ENCODE data around the gene PDE2A.

Gene PDE2A

DNA sequence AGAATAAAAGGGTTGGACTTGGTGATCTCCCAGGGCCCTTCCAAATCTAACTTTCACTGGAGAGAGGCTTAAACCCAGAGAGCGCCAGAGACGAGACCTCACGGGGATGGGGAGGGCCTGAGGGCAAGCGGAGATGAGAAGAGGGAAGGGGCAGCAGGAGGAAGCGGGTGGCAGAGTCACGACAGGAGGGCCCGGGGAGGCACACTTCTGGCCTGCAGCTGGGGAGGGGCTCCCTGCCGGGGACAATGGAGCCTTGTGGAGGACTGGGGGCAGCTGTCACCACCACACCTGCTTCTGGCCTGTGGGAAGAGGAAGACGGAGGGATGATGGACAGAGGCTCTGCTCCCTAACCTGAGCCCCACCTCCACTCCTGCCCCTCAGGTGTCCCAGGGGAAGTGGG is 40.2 kb downstream of the PDE2A start:
- DNase-seq: peak in 1 of 2 experiments; percentile 16

DNA sequence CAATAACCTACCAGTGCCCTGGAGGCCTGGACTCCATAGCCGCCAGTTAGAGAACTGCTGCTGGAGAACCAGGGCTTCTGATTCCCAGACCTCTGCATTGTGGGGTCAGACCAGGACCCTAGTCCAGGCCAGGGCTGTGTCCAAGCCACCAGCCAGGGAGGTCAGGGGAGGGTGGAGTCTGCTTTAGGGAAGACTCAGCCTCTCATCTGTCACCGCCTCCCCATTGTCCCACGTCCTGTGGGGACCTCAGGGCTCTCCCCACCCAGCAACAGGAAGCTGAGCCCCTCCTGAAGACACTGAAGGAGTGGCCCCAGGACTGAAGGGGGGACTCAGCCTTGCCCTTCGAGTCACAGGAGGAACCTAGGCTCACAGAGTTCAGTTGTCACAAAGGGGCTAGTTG is 41.2 kb downstream of the PDE2A start:
- DNase-seq: no peak

DNA sequence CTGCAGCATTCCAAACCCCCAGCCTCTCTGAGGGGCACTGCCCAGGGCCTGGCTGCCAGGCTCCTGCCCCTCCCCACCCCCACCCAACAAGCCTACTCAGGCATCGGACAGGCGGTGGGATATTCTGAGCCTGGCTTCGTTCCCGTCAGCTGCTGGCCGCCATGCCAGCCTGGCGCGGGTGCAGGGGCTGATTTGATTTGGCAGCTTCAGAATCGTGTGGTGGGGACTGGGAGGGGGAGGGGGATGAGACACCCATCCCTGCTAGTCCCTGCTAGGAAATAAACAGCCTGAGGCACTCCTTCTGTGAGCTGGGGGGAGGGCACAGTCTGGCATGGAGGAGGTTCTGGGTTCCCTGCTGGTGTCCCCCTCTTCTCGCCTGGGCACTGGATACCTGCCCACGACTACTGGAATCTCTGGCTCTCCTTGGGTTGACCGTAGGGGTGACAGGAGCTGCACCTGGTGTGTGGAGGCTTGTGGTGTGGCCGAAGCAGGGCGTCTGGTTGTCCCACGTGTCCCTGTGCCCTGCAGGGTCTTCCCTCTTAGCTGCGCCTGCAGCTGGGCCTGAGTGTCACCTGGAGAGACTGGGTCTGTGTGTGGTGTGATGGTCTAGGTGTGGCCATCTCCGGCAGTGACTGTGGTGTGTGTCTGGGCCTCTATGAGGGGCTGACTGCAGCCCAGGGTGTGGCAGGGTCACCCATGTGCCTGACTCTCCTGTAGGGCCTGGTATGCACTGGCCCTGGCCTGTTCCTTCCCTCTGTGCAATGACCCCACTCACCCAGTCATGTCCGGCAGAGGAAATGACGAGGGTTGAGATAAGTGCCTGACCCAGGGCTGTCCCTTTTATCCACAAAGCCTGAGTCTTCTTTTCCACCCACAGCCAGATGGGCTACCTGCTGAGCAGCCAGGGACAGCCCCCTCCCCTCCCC is 42.2 kb downstream of the PDE2A start:
- DNase-seq: peak in 1 of 2 experiments; percentile 5

DNA sequence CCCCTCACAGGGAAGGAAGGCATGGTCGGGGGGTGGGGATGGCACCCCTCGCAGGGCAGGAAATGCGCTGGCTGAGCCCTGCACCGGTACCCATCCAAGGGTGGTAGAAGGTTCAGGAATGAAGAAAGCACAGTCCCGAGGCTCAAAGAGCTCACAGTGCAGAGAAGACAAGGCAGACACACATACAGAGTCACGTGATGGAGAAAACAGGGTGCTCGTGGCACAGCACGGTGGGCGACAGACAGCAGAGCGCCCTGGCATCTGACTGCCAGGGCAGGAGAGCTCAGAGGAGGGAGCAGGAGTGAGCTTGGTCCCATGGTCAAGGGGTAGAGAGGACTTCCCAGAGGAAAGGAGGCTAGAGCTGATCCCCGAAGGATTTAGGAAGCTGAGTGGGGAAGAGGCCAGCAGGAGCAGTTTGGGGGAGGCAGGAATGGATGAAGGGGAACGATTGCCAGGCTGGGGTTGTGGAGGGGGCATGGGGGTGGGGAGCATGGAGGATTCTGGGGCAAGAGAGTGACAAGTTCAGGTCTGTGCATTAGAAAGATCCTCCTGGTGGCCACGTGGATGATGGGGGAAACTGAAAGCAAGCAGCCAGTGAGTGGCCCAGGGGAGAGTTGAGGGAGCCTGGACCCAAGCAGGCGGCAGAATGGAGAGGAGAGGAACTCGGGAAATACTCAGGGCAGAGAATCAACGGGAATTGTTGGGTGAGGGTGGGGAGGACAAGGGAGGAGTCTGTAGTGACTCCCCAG is 43.9 kb downstream of the PDE2A start:
- DNase-seq: no peak

DNA sequence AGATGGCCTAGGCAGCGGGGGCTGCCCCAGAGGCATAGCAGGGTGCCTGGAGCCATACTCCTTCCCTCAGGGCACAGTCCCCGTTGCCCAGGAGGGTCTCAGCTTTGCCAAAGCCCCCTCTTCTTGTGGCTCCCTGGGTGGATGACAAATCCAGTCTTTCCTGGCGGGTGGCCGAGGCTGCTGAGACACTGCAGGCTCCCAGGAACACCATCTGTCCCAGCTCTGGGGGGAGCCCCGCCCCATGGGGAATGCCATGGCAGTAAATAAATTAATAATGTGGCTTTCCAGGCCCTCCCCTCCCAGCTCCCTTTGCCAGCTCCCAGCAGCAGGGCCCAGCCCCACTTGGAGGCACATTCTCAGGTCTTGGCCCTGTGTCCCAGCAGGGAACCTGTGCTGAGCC is 45.0 kb downstream of the PDE2A start:
- peak; percentile 82 to 89 for DNase-seq

DNA sequence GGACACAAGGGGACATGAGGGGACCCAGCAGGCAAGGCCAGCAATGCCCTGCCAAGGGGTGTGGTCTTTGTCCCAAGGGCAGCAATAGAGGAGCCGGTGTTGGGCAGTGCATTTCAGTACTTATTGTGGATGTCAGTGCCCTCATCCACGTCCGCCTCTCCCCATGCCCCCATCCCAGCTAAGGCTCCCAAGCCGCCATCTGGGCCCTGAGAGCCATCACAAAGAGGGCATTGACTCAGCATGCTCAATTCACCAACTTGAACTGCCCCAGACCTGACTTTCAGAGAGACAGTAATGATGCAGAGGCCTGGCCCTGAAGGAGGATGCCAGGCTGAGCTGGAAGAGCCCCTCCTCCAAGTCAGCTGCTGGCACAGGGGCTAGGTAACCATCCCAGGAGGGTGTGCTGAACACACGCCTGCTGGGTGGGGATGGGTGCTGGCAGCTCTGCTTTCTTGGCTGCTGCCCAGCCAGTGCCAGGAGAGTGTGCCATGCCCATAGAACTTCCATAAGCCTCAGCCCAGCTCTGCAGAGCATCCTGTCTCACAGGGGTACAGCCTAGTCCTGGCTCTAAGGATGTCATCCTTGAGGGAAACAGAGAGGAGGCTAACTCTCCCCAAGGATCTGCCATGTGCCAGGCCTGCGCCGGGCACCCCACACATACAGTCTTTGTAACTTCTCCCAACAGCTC is 46.5 kb downstream of the PDE2A start:
- no peak for DNase-seq

DNA sequence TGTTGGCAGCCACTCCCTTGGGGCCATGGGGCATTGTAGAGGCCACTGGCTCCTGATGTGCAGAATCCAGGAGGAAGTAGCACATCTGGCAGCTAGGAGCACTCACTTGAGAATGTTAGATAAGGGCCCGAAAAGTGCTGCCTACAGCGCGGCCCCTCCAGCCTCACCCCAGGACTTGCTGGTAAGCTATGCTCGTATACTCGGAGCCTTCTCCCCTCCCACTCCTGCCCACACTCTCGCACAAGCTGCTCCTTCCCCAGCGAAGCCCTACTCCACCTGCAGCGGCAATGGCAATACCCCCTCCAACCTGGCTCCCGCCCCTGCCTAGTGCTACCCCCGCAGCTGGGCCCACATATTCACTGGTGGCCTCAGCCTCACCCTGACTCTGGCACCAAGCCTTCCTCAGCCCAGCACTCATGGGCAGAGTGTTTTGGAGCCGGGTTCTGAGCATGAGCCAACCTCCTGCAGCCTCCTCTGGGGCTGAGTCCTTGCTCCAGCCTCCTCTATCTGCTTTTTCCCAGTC is 47.7 kb downstream of the PDE2A start:
- peak in 1 of 2 experiments; percentile 85 for DNase-seq

DNA sequence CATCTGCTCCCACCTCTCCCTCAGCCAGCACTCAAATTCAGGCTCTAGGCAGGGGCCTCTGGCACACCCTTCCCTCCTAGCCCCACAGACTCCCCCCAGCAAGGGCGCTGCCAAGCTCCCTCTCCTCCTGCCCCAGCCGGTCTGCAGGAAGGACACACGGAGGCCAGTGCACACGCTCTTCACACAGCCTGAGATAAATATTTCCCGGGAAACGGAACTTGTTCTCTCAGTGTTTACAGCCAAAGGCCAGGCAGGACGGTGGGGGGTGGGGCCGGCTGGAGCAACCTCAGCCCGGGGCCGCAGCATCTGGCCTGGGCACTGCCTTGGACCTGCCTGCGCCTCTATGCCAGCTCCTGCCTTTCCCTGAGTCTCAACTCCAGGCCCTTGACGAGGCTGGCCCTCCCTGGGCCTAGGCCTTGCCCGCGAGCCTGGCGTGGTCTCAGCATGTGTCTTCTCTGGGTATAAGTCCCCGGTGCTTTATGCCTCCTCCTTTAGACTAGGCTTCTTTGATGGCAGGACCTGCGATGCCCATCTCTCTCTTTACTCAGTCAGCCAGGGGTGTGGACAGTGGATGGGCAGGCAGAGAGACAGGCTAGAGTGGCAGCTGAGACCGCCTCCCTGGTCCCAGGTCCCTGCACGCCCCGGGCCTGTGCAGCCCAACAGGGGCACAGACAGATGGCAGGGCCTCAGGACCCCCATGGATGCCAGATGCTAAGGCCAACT is 48.4 kb downstream of the PDE2A start:
- DNase-seq: peak; percentile 40 to 68

DNA sequence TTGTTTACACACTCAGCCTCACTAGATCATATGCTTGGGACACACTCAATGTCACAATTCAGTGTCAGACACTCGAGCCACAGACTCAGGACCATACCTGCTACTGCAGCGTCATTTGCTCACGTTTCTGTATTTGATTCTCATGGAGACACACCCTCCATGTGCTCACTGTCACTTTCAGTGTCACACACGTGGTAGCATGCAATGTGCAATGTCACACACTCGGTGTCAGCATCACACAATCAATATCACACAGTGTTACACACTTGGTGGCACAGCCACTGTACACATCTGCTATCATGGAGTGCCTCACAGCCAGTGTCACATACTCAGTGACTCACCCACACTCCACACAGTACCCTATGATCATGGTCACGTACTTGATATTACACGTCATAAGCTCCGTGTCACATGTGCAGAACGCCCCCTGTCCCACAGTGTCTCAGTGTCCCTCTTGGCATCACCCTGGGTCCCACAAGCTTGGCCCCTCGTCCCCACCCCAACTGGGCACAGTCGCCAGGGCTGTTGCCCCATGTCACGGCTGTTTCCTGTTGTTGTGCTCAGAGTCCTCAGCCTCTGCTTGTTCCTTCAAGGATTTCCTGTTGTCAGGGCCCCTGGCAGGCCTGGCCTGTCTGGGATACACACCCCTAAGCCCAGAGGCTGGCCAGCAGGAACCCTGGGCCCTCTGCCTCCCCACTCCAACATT is 49.6 kb downstream of the PDE2A start:
- no peak for DNase-seq

DNA sequence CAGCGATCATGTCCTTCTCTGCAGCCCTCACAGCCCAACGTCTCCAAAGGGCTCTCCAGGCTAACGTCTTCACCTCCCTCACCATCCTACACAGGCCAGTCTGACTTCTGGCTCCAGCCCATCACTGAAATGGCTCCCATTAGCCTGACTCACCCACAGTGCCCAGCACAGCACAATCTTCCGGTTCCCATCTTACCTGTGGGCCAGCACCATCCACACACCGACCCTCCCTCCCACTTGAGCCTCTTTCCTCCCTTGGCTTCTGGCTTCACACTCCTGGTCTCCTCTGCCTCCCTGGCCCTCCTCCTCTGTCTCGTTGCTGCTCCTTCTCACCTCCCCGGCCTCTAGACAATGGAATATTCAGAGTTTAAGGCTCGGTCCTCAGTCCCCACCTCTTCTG is 51.2 kb downstream of the PDE2A start:
- no peak for DNase-seq

DNA sequence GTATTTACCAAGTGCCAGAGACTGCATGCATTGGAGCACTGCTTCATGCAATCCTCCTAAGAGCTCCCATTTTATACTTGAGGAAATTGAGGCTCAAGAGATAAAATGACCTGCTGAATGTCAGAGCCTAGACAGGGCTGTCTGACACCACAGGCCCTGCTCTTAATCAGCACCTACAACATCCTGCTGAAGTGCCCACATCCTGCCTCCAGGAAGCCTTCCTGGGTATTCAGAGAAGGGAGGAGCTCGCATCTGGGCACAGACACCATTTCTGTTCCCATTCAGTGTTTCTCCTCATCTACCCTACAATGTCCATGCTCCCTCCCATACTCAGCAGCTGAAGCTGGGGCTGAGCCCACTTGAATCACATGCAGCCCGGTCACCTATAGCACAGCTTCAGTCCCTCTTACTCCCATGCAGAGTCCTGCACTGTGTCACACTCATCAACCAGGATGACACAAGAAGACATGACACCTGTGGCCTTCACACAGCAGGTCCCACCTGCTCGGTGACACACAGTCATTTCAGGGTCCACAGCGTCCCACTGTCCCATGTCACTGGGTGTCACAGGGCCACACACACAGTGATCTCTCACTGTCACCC is 53.1 kb downstream of the PDE2A start:
- no peak for DNase-seq

DNA sequence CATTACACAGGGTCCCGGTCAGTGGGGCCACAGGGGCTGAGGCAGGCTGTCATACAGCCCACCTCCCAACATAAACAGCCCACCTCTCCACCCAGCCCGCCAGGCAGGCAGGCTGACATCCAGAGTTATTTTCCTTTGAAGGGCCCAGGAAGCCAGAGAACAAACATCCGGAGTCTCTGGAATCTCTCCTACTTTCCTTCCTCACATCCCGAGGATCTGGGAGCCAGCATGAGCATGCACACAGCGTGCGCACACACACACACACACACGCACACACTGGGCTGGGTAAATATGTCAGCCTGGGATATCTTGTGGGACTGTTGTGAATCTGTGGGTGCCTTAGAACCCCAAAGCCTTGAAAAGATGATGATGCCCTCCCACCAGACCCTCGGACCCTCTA is 55.4 kb downstream of the PDE2A start:
- no peak for DNase-seq

DNA sequence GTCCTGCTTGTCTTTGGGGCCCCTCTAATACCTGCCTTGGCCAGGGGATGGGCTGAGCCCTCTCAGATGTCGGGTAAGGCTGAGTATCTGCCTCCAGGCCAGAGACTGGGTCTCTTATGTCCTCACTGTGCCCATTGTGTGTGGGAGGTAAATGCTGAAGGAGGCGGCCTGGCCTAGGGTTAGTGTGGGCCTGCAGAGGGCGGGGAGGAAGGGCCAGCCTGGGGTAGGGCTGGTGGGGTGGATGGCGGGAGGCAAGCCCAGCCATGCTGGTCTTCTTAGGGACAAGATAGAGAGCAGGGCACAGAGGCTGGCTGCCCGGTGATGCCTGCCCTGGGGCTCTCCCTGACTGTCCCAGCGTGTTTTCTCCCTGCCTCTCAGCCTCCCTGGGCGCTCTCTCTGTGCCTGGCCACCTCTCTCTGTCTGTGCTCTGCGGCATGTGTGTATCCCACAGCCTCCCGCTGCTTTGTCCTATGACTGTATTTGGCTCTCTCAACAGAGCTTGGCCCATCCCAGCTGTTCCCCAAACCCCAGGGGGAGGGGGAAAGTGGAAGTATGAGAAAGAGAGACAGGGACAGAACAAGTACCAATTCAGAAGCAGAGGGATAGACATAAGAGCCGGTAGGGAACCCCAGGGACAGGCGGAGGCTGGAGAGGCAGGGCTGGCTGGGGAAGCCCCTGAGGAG is 57.0 kb downstream of the PDE2A start:
- peak in 1 of 2 experiments; percentile 55 for DNase-seq

DNA sequence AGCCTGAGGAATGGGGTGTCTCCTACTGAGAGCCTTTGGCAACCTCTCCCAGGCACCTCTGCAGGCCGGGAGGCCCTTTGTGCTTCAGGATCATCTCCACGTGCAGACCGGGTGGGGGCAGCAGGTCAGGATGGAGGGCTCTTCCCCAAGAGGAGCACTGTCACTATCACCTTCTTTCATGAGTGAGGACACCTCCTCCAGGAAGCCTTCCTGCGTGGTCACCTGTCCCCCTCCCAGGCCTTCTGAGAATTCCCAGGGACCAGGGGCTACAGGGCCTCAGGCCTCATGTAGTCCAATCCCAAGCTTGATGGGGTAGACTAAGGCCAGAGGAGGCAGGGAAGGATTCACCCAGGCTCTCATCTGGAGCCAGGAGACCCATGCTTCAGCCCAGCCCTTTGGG is 57.6 kb downstream of the PDE2A start:
- DNase-seq: no peak

DNA sequence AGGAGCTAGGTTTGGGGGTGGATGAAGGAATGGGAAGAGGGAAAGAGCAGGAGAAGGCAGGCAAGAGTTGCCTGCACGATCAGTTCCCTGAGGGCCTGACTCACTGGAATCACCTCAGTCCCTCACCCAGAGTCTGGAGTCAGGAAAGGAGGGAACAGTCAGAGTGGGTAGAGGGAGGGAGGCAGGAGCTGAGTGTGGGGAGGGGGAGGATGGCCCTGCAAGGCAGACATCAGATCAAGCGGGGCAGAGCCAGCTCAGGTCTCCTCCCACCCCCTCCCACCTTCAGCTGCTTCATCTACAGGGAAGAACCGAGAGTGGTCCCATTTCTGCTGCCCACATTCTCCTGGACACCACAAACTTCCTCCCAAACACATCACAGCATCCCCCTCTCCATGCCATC is 58.9 kb downstream of the PDE2A start:
- DNase-seq: no peak

DNA sequence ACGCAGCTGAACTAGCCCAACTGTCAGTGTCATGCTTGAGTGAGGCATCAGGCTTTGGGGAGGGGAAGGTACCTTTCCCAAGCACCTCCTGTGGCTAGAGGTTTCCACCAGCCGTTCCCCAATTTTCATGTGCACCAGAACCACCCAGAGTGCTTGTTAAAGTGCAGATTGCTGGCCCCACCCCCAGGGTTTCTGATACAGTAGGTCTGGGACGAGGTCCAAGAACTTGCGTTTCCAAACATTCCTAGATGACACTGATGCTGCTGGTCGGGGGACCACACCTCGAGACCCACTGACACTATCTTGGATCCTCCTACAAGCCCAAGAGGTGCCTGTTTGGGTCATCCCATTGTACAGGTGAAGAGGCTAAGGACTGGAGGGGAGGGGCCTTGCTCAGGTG is 59.8 kb downstream of the PDE2A start:
- DNase-seq: no peak

DNA sequence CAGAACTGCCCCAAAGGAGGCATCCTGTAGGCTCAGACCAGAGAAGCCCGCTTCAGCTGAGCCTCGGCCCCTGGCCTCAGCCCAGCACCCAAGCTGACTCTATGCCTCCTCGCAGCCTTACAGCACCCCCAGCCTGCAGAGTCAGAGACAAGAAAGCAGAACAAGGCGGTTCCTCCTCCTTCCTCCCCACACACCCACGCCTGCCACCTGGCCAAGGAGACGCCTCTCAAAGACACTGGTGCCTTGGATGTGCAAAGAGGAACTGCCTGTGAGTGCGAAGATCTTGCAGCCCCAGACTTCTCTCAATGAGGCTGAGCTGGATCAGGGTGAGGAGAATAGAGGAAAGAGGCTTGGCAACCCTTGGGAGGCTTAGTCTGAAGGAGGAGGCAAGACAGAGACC is 60.2 kb downstream of the PDE2A start:
- no peak for DNase-seq

DNA sequence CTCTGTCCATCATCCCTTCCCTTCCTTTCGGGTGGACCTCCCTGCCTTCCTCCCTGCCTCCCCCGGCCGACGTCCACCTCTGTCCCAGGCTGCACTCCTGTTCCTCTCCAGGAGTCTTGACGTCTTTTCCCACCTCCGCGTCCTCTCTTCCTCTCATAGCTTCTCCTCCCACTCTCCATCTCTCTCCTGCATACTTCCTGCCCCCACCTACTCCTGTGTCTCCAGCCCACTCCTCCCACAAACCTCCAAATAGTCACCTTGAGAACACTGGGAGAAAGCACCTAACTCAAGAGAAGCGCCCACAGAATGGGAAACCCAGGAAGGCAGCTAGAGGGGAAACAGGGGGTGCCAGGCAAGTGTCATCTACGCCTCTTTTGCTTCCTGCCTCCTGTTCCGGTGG is 60.8 kb downstream of the PDE2A start:
- DNase-seq: no peak

DNA sequence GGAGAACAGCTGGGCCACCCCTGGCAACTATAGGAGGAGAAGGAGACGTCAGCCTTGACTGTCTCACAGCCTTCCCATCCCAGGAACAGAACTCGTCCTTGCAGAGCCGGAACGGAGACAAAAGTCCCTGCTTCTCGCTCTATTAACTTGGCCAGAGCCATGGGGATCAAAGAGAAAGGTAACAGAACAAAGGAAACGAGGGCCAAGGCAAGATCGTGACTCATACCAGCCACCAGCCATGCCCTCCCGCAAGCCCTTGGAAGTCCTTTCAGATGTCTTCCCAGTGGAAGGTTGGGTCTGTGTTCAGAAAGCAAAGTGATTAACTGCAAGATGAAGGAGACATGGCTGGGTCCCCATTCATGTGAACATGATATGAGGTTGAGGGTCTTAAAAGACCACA is 64.7 kb downstream of the PDE2A start:
- DNase-seq: no peak

DNA sequence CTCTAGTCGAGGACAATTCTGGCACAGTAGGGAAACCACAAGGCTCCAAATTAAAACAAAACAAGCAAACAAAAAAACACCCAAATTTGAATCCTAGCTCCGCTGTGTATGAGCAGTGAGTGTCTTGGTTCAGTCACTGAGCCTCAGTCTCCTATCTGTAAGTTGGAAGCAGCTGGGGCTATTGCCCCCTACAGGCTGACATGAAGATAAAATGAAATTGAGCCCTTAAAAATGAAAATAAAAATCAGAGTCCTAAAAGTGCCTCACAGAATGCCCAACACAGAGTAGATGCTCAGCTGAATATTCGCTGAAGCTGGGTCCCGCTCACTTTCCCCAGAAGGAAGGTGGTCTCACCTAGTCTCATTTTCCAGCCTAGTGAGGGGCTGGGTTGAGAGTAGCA is 65.2 kb downstream of the PDE2A start:
- peak in 1 of 2 experiments; percentile 14 for DNase-seq

DNA sequence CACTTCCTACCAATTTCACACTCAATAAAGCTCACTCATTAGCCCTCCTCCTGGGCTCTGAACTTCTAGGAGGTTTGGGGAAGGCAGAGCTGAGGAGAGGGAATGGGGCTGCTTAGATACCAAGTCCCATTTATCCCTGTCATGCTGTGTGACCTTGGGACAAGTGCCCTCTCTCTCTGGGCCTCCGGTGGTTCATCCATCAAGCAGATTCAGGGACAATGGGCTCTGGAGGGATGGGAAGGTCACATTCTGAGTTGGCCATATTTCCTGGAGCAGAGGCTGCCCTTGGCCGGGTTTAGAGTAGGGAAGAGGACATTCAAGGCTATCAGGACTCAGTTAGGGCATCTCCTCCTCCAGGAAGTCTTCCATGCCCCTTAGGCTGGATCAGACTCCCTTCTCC is 66.7 kb downstream of the PDE2A start:
- no peak for DNase-seq

Measured in NCI-H524 (cell line).